GM18502 (cell line): ENCODE measurements around the gene THBD.
"Not testable (repeated sequence)": the region's sequence is repeated elsewhere in the genome, so short reads cannot be mapped to it uniquely, and the experiment has no call there.

ENCODE experiments used
- ATAC-seq: cut with Tn5 transposase; IDR thresholded peaks from one replicate; pipeline ENCODE4 v1.9.1; 2021; ENCODE audit warnings: mild to moderate bottlenecking; ENCODE audit not compliant: unreplicated experiment, poor library complexity

The THBD gene

GRCh38 chr20:23039136-23039875 is 10.2 kb downstream of the THBD start:
- ATAC-seq: no peak

GRCh38 chr20:23037017-23037481 is 12.4 kb downstream of the THBD start:
- ATAC-seq: no peak

GRCh38 chr20:23036371-23036770 is 13.1 kb downstream of the THBD start:
- no peak for ATAC-seq

GRCh38 chr20:23035731-23036130 is 13.7 kb downstream of the THBD start:
- no peak for ATAC-seq

- ATAC-seq: no peak
Measured at GRCh38 chr20:23034721-23035671, 14.5 kb downstream of the THBD start, which contains the start of gene SSTR4. Gene SSTR4, plus strand, starts transcription at chr20:23035312. Its CDS starts 172 bp downstream, at chr20:23035484.

- ATAC-seq: no peak
Measured at GRCh38 chr20:23033918-23034317, 15.6 kb downstream of the THBD start.

GRCh38 chr20:23032750-23033078 is 16.8 kb downstream of the THBD start:
- no peak for ATAC-seq

GRCh38 chr20:23032056-23032749 is 17.3 kb downstream of the THBD start:
- no peak for ATAC-seq

- ATAC-seq: no peak
Measured at GRCh38 chr20:23031346-23031745, 18.1 kb downstream of the THBD start.

- no peak for ATAC-seq
Measured at GRCh38 chr20:23029324-23029723, 20.1 kb downstream of the THBD start.

- ATAC-seq: no peak
Measured at GRCh38 chr20:23028392-23028791, 21.1 kb downstream of the THBD start.

GRCh38 chr20:23027721-23028120 is 21.8 kb downstream of the THBD start:
- ATAC-seq: no peak

- ATAC-seq: not testable (repeated sequence)
Measured at GRCh38 chr20:23025503-23025902, 24.0 kb downstream of the THBD start.

GRCh38 chr20:23024701-23025100 is 24.8 kb downstream of the THBD start:
- ATAC-seq: no peak

- ATAC-seq: no peak
Measured at GRCh38 chr20:23023621-23024177, 25.8 kb downstream of the THBD start.

- no peak for ATAC-seq
Measured at GRCh38 chr20:23022849-23023248, 26.6 kb downstream of the THBD start.

GRCh38 chr20:23021951-23022350 is 27.5 kb downstream of the THBD start:
- ATAC-seq: no peak

GRCh38 chr20:23021541-23021940 is 27.9 kb downstream of the THBD start:
- ATAC-seq: no peak

- ATAC-seq: no peak
Measured at GRCh38 chr20:23020230-23021018, 29.0 kb downstream of the THBD start.

- ATAC-seq: no peak
Measured at GRCh38 chr20:23019403-23019802, 30.1 kb downstream of the THBD start.
